SHP77 treated with DMSO at 0.1 percent for 48 hours (cell line): ENCODE measurements around the gene C1QTNF9.
"Not testable (repeated sequence)": the region's sequence is repeated elsewhere in the genome, so short reads cannot be mapped to it uniquely, and the experiment has no call there.

ENCODE experiments used
- DNase-seq: peaks from one replicate; lab custom pipeline; 2025; lab: John Stamatoyannopoulos, UW

Gene C1QTNF9

DNA sequence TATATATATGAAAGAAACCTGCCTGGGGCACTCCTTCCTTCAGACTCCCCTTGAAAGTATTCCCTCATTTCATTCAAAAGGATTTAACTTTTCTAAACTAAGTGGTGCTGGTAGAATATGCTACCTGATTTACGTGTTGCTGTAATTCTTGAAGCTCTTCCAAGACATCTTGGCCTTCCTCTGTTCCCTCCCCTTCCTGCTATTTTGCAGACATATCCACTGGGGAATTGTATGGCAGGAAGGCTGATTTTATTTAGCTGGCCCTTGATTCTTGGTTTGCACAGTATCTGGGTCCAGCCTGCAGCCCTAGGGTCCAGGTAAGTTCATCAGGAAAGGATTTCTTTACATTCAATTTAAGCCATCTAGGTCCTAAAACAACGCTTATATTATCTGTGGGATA, at the start of gene C1QTNF9:
Gene C1QTNF9, plus strand, starts transcription at position 281 of the 400 bp plus-strand sequence. CDS start 6,424 bp downstream, outside the sequence.
- not testable (repeated sequence) for DNase-seq

- DNase-seq = no peak
These were observed 47.8 kb upstream of the C1QTNF9 start for GRCh38 chr13:24261566-24261965.

DNA sequence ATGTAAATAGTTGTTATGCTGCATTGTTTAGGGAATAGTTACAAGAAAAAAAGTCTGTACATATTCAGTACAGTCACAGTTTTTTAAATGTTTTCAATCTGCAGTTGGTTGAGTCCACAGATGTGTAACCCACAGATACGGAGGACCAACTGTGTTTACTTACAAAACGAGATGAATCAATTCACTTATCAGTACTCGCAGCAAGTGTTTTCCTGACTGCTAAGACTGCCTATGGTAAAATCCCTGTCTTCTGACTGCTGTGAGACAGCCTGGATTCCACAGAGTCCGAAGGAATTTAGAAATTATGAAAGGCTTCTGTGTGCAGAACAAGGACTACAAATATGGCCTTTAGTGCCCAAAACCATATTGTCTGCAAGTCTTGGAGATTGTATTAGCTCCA, 45.7 kb upstream of the C1QTNF9 start:
- no peak for DNase-seq

- no peak for DNase-seq
These were observed 44.4 kb upstream of the C1QTNF9 start for GRCh38 chr13:24264976-24265375.

- no peak for DNase-seq
These were observed 43.9 kb upstream of the C1QTNF9 start for GRCh38 chr13:24265453-24265852.

GRCh38 chr13:24267274-24267673, 42.1 kb upstream of the C1QTNF9 start:
- DNase-seq = no peak

GRCh38 chr13:24267801-24268200, 41.6 kb upstream of the C1QTNF9 start:
- no peak for DNase-seq

GRCh38 chr13:24269821-24270220, 39.6 kb upstream of the C1QTNF9 start:
- DNase-seq = no peak

- no peak for DNase-seq
These were observed 38.7 kb upstream of the C1QTNF9 start for GRCh38 chr13:24270639-24271141.

DNA sequence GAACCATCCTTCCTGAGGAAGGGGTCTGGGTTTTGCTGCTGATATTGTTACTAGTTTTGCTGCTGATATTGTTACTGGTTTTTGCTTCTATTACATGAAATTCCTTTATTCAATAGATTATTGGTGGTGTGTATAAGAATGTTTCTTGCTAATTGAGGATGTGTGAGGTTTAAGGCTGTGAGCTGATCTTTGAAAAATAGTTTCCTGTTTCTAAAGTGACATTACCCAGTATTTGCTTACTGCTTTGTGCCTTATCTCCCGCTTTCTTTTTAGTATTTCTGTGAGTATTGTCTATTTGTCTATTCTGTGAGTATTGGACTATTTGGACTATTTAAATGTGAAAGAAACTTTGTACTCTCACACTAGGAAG, 38.2 kb upstream of the C1QTNF9 start:
- DNase-seq = no peak

DNA sequence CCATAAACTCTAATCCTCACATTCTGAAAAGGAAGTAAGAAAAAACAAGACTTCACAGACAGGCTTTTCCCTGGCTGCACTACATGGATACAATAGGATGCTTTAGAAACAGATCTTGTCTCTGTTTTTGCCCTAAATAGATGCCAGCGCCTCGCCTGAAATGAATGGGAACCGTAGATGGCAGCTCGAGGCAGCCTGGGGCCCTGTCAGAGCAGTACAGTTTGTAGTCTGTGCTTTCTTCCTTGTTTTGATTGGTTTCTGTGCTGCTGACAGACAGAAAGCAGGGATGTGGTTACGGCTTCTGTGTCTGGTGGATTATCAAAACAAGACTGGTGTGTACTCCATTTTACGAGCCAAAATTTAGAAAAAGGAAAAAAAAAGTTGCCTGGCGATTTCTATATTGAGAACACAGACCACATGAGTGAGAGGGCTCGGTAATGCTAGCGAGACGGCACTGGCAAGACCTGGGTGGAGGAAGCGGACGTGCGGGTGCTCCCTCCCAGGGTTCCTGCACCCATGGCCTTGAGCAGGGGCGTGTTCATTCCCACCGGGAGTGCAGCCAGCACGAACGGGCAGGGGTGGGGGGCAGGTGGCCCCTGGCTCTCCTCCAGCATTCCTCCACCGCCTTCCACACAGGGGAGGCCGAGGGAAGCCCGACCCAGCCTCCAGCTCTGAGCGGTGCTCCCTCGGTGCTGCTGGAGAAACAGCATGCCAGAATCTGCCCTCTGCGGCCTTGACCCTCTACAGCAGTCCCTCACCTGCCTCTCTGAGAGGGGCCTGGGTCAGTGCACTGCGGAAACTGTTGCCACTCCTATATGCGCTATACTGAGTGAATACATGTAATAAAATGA, 37.6 kb upstream of the C1QTNF9 start:
- no peak for DNase-seq

- no peak for DNase-seq
These were observed 36.8 kb upstream of the C1QTNF9 start for GRCh38 chr13:24272452-24273161.

- no peak for DNase-seq
These were observed 35.5 kb upstream of the C1QTNF9 start for GRCh38 chr13:24273926-24274325.

DNA sequence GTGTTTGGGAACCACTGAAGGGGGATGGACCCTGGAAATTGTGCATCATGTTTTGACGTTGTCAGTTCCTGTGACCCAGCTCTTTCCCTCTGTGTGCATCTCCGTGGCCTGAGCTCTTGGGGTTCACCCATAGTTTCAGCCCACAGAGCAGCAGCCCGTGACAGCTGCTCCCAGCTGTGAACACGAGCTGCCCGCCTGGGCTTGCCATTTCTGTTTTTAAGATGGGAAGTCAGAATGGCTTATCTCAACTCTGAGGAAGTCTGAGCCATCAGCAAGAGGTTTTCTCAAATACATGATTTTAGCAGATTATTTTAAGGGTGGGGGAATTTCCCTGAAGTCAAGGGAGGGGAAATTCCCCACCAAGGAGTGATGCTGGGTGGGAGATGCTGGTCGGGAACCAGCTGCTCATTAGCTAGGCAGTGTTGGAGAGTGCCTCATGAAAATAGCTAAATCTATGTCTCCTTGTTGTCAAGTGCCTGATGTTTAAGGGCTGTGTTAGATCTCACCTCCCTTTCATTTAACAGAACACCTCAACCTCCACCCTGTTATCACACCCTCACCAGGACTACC, 34.8 kb upstream of the C1QTNF9 start:
- DNase-seq = no peak

DNA sequence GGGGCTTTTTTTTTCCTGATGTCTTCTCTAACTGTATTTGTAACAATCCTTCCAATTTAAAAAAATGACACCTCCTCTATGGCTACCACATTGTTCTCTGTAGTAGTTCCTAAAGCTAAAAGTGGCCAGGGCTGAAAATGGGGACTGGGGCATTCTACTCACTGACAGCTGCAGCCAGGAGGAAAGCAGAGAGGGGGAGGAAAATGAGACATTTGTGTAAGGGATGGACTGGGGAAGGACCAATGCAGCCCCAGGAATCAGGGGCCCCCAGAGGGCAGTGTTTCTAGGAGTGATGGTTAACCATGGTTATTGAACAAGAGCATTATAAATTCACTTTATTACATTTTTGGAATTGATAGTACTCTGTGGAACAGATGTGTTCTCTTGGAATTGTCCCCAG, 34.3 kb upstream of the C1QTNF9 start:
- DNase-seq = no peak

- no peak for DNase-seq
These were observed 33.1 kb upstream of the C1QTNF9 start for GRCh38 chr13:24276306-24276705.

- DNase-seq = no peak
These were observed 32.5 kb upstream of the C1QTNF9 start for GRCh38 chr13:24276861-24277260.

DNA sequence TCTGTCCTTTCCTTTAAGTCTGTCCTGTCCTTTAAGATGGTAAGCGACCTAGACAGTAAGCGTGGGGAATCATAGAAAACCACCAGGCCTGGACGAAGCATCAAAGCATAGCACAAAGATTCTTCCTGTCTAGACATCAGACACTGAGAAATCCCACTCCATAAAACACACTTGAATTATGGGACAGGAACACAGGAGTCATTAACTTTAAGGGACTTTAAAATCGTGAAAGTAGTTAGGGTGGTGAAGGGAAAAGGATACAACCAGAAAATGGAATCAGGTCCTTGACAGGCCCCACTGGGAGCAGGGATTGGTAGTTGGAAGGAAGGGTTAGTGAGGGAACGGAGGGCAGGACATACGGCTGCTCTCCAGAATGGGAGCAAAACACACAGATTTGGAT, 31.6 kb upstream of the C1QTNF9 start:
- no peak for DNase-seq

- no peak for DNase-seq
These were observed 29.9 kb upstream of the C1QTNF9 start for GRCh38 chr13:24279327-24280110.

DNA sequence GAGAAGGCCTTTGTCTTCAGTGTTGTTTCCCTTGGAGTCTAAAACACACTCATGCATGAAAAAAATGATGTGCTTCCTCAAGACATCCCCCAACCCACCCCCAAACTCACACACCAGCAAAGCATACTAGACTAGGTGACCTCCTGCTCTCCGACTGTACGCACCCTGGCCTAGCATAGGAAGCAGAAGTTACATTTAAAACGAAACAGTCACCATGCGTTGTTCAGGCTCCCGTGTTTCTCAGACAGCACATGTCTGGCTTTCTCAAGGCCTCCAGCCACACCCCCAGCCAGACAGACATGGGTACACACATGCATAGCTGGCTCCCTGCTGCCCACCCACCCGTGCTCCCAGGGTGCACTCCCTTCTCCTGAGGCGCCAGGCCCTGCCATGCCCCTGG, 28.7 kb upstream of the C1QTNF9 start:
- DNase-seq = no peak

DNA sequence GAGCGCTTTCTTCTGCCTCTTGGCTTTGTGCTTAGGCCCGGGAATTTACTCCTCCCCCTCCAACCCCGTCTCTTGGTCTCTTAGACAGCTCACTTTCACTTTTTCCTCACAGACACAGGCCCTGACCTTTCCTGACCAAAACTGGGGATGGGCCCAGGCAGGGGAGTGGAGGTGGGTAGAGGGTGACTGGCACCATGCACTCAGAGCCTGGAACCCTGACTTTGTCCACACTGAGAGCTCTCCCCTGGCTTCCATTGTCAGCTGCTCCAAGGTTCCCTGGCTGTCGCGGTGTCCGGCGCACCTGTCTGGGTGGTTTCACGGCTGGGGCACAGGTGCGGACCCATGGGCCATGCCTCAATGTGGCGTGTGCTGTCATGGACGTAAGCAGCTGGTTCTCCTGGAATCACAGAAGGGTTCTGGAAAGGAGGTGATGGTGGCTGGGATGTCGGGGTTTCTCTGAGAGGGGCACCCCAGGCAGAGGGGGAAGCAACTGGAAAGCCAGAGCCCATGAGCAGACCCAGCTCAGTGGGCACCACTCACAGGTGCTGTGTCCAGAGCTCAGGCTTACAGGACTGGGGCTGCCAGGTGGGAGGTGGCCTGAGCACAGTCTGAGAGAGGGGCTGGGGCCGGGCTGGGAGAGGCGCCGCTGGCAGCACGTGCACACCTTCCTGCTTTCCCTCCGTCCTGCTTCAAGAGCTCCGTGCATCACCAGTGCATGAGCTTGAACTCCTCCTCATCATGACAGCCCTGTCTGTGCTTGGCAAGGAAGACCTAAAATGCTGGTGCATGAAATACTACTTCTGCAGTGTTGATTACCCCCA, 28.0 kb upstream of the C1QTNF9 start:
- no peak for DNase-seq
